BJ (cell line): ENCODE data around the gene CTDNEP1. TPM values are rescaled to one million over a fixed set of nuclear protein-coding genes. Genes with fewer than 3 reads are reported as not detected.

Experiments
- CTCF ChIA-PET: fragments of 350-600 bp; formaldehyde crosslinking; extraction: SDS; loops from one replicate; lab custom pipeline; 2021; ENCODE audit warnings: antibody characterized with exemption, inconsistent platforms; lab: Yijun Ruan, JAX
- POLR2A ChIA-PET: fragments of 300-600 bp; sonication (Branson Sonifier 250); formaldehyde crosslinking; extraction: SDS; loops from one replicate; lab custom pipeline; 2021; ENCODE audit warnings: antibody characterized with exemption; lab: Charles Lee
- DNase-seq: peaks from one replicate; pipeline ENCODE4 v3.0.0-alpha.2; 2011; ENCODE audit warnings: low read depth
- H3K27me3 ChIP-seq: 2 replicates; pipeline ENCODE4 v1.6.0; 2011; ENCODE audit warnings: low read length; ENCODE audit not compliant: control insufficient read depth, insufficient read depth
- H3K36me3 ChIP-seq: 2 replicates; pipeline ENCODE4 v1.5.1; 2011; ENCODE audit warnings: low read length; ENCODE audit not compliant: control insufficient read depth, insufficient read depth
- H3K4me3 ChIP-seq: 2 replicates; pipeline ENCODE4 v1.5.1; 2011; ENCODE audit warnings: low read depth, mild to moderate bottlenecking, control low read depth, low read length
- polyA plus RNA-seq: library from polyadenylated mRNA; depleted of rRNA; stranded (reverse); fragments of >200 nt; gene quantifications from 2 replicates; pipeline ENCODE4 v1.2.3, GENCODE V29; 2011
- TF ChIP-seq, protein P1 (sequence below): IDR thresholded peaks from 2 replicates; pipeline ENCODE4 v1.5.1; 2011; ENCODE audit warnings: low read depth, mild to moderate bottlenecking, control low read depth, inconsistent platforms, low read length, moderate library complexity; ENCODE audit not compliant: insufficient read depth

Gene CTDNEP1
- polyA plus RNA-seq, 1 experiment = 129 TPM

DNA sequence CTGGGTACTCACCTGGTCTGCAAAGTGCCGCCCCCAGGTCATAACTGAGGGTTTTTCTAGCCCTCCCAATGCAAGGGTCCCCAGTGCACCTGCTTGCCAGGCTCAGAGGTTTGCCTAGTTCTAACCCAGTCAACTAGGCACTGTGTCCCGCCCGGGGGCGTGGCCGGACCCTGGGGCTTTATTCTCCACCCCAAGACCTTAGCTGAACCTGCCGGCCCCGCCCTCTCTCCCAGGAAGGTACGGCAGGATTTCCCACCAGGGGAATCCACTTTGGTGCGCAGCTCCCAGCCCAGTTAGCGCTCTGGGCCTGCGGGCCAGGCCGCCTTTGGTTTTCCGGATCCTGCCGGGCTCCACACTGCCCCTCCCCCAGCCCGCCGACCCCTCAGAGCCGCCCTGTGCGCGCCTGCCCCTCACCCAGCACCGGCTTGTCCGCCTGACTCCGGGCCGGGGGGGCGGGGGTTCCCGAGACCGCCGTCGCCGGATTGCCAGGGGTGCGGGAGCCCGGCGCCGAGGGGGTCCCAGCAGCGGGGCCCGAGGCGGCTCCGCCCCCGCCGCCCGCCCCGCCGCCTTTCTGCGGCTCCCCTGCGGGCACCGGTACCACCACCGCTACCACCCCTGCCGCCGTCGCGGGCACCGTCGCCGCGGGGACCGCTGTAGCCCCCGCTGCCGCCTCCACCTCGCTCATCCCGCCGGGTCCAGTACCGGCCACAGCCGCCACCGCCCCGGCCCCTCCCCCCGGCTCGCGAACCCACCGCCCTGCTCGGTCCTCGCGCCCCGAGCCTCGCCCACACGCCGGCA is 42.5 kb upstream of the CTDNEP1 start:
- ChIA-PET CTCF (interaction anchor here (1.2 to 1.6 kb wide), 2 partner anchors 73 to 242 kb away, joined by 4 read pairs; no protein-coding TSS in a partner anchor), POLR2A (no interaction called here)
- H3K36me3 ChIP-seq = no peaks in the 10 kb centered on the region
- H3K27me3 ChIP-seq = peaks cover 26% of the 10 kb centered on the region
- peak overlapping the region; percentile 35 for H3K4me3 ChIP-seq
- no peak for DNase-seq
- TF ChIP-seq, protein P1, sequence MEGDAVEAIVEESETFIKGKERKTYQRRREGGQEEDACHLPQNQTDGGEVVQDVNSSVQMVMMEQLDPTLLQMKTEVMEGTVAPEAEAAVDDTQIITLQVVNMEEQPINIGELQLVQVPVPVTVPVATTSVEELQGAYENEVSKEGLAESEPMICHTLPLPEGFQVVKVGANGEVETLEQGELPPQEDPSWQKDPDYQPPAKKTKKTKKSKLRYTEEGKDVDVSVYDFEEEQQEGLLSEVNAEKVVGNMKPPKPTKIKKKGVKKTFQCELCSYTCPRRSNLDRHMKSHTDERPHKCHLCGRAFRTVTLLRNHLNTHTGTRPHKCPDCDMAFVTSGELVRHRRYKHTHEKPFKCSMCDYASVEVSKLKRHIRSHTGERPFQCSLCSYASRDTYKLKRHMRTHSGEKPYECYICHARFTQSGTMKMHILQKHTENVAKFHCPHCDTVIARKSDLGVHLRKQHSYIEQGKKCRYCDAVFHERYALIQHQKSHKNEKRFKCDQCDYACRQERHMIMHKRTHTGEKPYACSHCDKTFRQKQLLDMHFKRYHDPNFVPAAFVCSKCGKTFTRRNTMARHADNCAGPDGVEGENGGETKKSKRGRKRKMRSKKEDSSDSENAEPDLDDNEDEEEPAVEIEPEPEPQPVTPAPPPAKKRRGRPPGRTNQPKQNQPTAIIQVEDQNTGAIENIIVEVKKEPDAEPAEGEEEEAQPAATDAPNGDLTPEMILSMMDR = no peak

- TF ChIP-seq, protein P1 = no peak
- H3K4me3 ChIP-seq = no peak overlapping the region
- no peak for DNase-seq
- H3K36me3 ChIP-seq = no peaks in the 10 kb centered on the region
- peaks cover 26% of the 10 kb centered on the region for H3K27me3 ChIP-seq
- ChIA-PET CTCF (interaction anchor here (1.2 to 1.6 kb wide), 2 partner anchors 72 to 241 kb away, joined by 4 read pairs; no protein-coding TSS in a partner anchor), POLR2A (no interaction called here)
These were observed 41.6 kb upstream of the CTDNEP1 start for GRCh38 chr17:7293159-7293558.

- DNase-seq = no peak
- Histone ChIP-seq H3K27me3 (peaks cover 26% of the 10 kb centered on the region), H3K4me3 (no peak overlapping the region), H3K36me3 (no peaks in the 10 kb centered on the region)
- CTCF ChIA-PET = interaction anchor here (1.2 to 2.0 kb wide), 3 partner anchors 11 to 72 kb away, joined by 3 to 6 read pairs (median 4); partner anchors contain the start of gene SLC2A4
- POLR2A ChIA-PET = no interaction called here
- TF ChIP-seq, protein P1 = no peak
These were observed 41.2 kb upstream of the CTDNEP1 start for GRCh38 chr17:7292729-7293128.

DNA sequence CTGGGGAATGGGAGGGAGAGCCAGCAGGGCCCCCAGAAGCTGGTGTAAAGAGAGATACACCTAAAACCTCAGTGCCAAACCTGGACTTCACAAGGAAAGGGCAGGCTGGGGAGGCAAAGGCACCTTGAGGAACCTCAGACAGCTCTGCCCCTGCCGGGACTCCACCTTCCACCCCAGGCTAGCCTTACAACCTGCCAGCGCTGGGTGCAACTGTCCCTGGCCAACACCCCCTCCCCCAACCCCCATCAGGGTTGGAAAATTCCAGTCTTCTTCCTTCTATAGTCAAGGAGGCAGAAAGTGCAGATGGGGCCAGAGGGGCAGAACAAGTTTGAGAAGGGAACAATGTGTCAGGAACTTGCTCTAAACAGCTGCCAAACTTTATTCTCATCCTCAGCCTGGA is 40.7 kb upstream of the CTDNEP1 start:
- no peak overlapping the region for H3K4me3 ChIP-seq
- peaks cover 27% of the 10 kb centered on the region for H3K27me3 ChIP-seq
- ChIA-PET CTCF (interaction anchor here (1.2 to 2.0 kb wide), 3 partner anchors 10 to 71 kb away, joined by 3 to 6 read pairs (median 4); partner anchors contain the start of gene SLC2A4), POLR2A (no interaction called here)
- TF ChIP-seq, protein P1 = no peak
- H3K36me3 ChIP-seq = no peaks in the 10 kb centered on the region
- no peak for DNase-seq

DNA sequence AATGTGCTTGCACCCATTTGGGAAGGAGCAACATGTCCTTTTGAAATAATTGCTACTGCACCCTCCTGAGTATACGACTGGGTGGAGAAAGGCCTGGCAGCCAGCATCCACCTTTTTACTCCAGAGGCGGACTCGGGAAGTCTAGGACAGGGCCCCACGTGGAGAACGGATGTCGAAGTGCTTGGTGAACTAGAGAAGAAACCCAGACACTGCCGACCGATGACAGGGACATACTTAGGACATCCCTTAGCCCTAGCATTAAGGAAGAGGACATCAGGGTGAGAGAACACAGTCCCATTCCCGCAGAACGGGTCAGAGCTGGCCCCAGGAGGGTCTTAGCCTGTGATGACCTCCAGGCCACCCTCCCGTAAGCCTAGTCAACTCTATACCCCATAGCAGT is 39.2 kb upstream of the CTDNEP1 start:
- no peak for DNase-seq
- peaks cover 32% of the 10 kb centered on the region for H3K27me3 ChIP-seq
- no peaks in the 10 kb centered on the region for H3K36me3 ChIP-seq
- ChIA-PET CTCF (interaction anchor here (2.0 kb wide), 1 partner anchor 9 kb away, joined by 6 read pairs; the partner anchor contains the start of gene SLC2A4), POLR2A (no interaction called here)
- no peak overlapping the region for H3K4me3 ChIP-seq
- TF ChIP-seq, protein P1 = no peak
